ENCODE measurements around the gene S1PR1. TPM values are rescaled to one million over a fixed set of nuclear protein-coding genes. Genes with fewer than 3 reads are reported as not detected.

Gene S1PR1
- total RNA-seq, 1 experiment from 2014 or later, result not detected

GRCh38 chr1:101262630-101263348 is 26.0 kb downstream of the S1PR1 start:
- DNase-seq (ENCODE audit: low read depth), result no peak
- in situ Hi-C loops (cut with HindIII; ENCODE audit: low pct_unique_long_range_greater_than_20kb, low sequenced_read_pairs), result no loop called here

GRCh38 chr1:101264697-101265096 is 27.9 kb downstream of the S1PR1 start:
- in situ Hi-C loops (cut with HindIII; ENCODE audit: low pct_unique_long_range_greater_than_20kb, low sequenced_read_pairs), result no loop called here
- DNase-seq (ENCODE audit: low read depth), result no peak

- no peak for DNase-seq (ENCODE audit: low read depth)
- in situ Hi-C loops (cut with HindIII; ENCODE audit: low pct_unique_long_range_greater_than_20kb, low sequenced_read_pairs), result no loop called here
Measured at GRCh38 chr1:101265684-101266083, 28.9 kb downstream of the S1PR1 start.

- in situ Hi-C loops (cut with HindIII; ENCODE audit: low pct_unique_long_range_greater_than_20kb, low sequenced_read_pairs), result no loop called here
- DNase-seq (ENCODE audit: low read depth), result no peak
Measured at GRCh38 chr1:101267082-101267481, 30.3 kb downstream of the S1PR1 start.

- DNase-seq (ENCODE audit: low read depth), result no peak
- in situ Hi-C loops (cut with HindIII; ENCODE audit: low pct_unique_long_range_greater_than_20kb, low sequenced_read_pairs), result no loop called here
Measured at GRCh38 chr1:101268893-101269292, 32.1 kb downstream of the S1PR1 start.

GRCh38 chr1:101275672-101276071 is 38.9 kb downstream of the S1PR1 start:
- in situ Hi-C loops (cut with HindIII; ENCODE audit: low pct_unique_long_range_greater_than_20kb, low sequenced_read_pairs), result no loop called here
- no peak for DNase-seq (ENCODE audit: low read depth)

GRCh38 chr1:101276818-101277217 is 40.0 kb downstream of the S1PR1 start:
- in situ Hi-C loops (cut with HindIII; ENCODE audit: low pct_unique_long_range_greater_than_20kb, low sequenced_read_pairs), result no loop called here
- DNase-seq (ENCODE audit: low read depth), result no peak

- DNase-seq (ENCODE audit: low read depth), result no peak
- in situ Hi-C loops (cut with HindIII; ENCODE audit: low pct_unique_long_range_greater_than_20kb, low sequenced_read_pairs), result no loop called here
Measured at GRCh38 chr1:101278238-101278637, 41.4 kb downstream of the S1PR1 start.

GRCh38 chr1:101278845-101279244 is 42.0 kb downstream of the S1PR1 start:
- DNase-seq (ENCODE audit: low read depth), result no peak
- in situ Hi-C loops (cut with HindIII; ENCODE audit: low pct_unique_long_range_greater_than_20kb, low sequenced_read_pairs), result no loop called here

- in situ Hi-C loops (cut with HindIII; ENCODE audit: low pct_unique_long_range_greater_than_20kb, low sequenced_read_pairs), result no loop called here
- no peak for DNase-seq (ENCODE audit: low read depth)
Measured at GRCh38 chr1:101280049-101280592, 43.3 kb downstream of the S1PR1 start.

GRCh38 chr1:101280942-101281654 is 44.3 kb downstream of the S1PR1 start:
- in situ Hi-C loops (cut with HindIII; ENCODE audit: low pct_unique_long_range_greater_than_20kb, low sequenced_read_pairs), result no loop called here
- DNase-seq (ENCODE audit: low read depth), result no peak

GRCh38 chr1:101281751-101282150 is 44.9 kb downstream of the S1PR1 start:
- in situ Hi-C loops (cut with HindIII; ENCODE audit: low pct_unique_long_range_greater_than_20kb, low sequenced_read_pairs), result no loop called here

GRCh38 chr1:101282314-101283038 is 45.7 kb downstream of the S1PR1 start:
- DNase-seq (ENCODE audit: low read depth), result no peak
- in situ Hi-C loops (cut with HindIII; ENCODE audit: low pct_unique_long_range_greater_than_20kb, low sequenced_read_pairs), result no loop called here

More at GRCh38 chr1:101281751-101282150, 44.9 kb downstream of the S1PR1 start:
- no peak for DNase-seq (ENCODE audit: low read depth)

GRCh38 chr1:101283443-101283842 is 46.6 kb downstream of the S1PR1 start:
- no peak for DNase-seq (ENCODE audit: low read depth)
- in situ Hi-C loops (cut with HindIII; ENCODE audit: low pct_unique_long_range_greater_than_20kb, low sequenced_read_pairs), result no loop called here

GRCh38 chr1:101284021-101284420 is 47.2 kb downstream of the S1PR1 start:
- in situ Hi-C loops (cut with HindIII; ENCODE audit: low pct_unique_long_range_greater_than_20kb, low sequenced_read_pairs), result no loop called here
- DNase-seq (ENCODE audit: low read depth), result no peak

GRCh38 chr1:101284622-101285218 is 47.9 kb downstream of the S1PR1 start:
- in situ Hi-C loops (cut with HindIII; ENCODE audit: low pct_unique_long_range_greater_than_20kb, low sequenced_read_pairs), result no loop called here

GRCh38 chr1:101285922-101286570 is 49.2 kb downstream of the S1PR1 start:
- no peak for DNase-seq (ENCODE audit: low read depth)
- in situ Hi-C loops (cut with HindIII; ENCODE audit: low pct_unique_long_range_greater_than_20kb, low sequenced_read_pairs), result no loop called here

More at GRCh38 chr1:101284622-101285218, 47.9 kb downstream of the S1PR1 start:
- DNase-seq (ENCODE audit: low read depth), result no peak

GRCh38 chr1:101288491-101288944 is 51.7 kb downstream of the S1PR1 start:
- in situ Hi-C loops (cut with HindIII; ENCODE audit: low pct_unique_long_range_greater_than_20kb, low sequenced_read_pairs), result no loop called here
- peak; percentile 64 for DNase-seq (ENCODE audit: low read depth)

All from Caki2 (cell line).